A549 (cell line): Measurements from ENCODE around the gene AKR7A2. TPM values are rescaled to one million over a fixed set of nuclear protein-coding genes. Genes with fewer than 3 reads are reported as not detected.

ENCODE experiments used
- ATAC-seq, 2 experiments: fragments of 200-7000 bp in 1 of 2; fragments of >200 bp in 1 of 2; cut with Nextera tagmentation in 1 of 2; cut with Tn5 transposase in 1 of 2; 3 replicates each; pipeline versions ENCODE4 v1.8.0 to v1.9.1; 2018 to 2020; ENCODE audit warnings: mild to moderate bottlenecking in 1 of 2, moderate library complexity in 1 of 2
- CTCF ChIA-PET: fragments of 300-600 bp; sonication (Branson Sonifier 250); formaldehyde crosslinking; extraction: SDS; loops from one replicate; lab custom pipeline; 2021; ENCODE audit warnings: antibody characterized with exemption, inconsistent platforms; lab: Yijun Ruan, JAX
- POLR2A ChIA-PET: fragments of 350-600 bp; formaldehyde crosslinking; extraction: SDS; loops from one replicate; lab custom pipeline; 2021; ENCODE audit warnings: antibody characterized with exemption, inconsistent platforms; lab: Yijun Ruan, JAX
- DNase-seq, 2 experiments: peaks; one replicate each; pipeline versions ENCODE4 v3.0.0 to v3.0.0-alpha.2; 2011 to 2016; ENCODE audit warnings: low read depth in 1 of 2, low spot score in 1 of 2
- FAIRE-seq: peaks from 2 replicates; lab custom pipeline; 2011; peaks lifted over from hg19 to GRCh38; lab: Jason Lieb, UNC
- H3K27ac ChIP-seq, 2 experiments: fragments of >200 bp; sonication (Bioruptor Twin); formaldehyde crosslinking; 3 replicates each; pipeline ENCODE4 v1.5.1; 2016 to 2017
- H3K4me1 ChIP-seq: fragments of >200 bp; sonication (Bioruptor Twin); formaldehyde crosslinking; 3 replicates; pipeline ENCODE4 v1.6.1; 2016
- H3K4me2 ChIP-seq: fragments of >200 bp; sonication (Bioruptor Twin); formaldehyde crosslinking; 3 replicates; pipeline ENCODE4 v1.6.1; 2016
- H3K4me3 ChIP-seq: fragments of >200 bp; sonication (Bioruptor Twin); formaldehyde crosslinking; 3 replicates; pipeline ENCODE4 v1.5.1; 2016
- H3K9me3 ChIP-seq: fragments of >200 bp; sonication (Bioruptor Twin); formaldehyde crosslinking; 3 replicates; pipeline ENCODE4 v1.6.1; 2016
- CBX2 ChIP-seq: fragments of 200-600 bp; sonication (generic); IDR thresholded peaks from 2 replicates; pipeline ENCODE4 v1.6.1; 2016; ENCODE audit warnings: low read depth, mild to moderate bottlenecking, borderline replicate concordance
- ESRRA ChIP-seq: fragments of 150-350 bp; IDR thresholded peaks from 2 replicates; pipeline ENCODE4 v1.6.1; 2014; ENCODE audit warnings: mild to moderate bottlenecking, low read length, borderline replicate concordance
- FOSB ChIP-seq: fragments of 250-450 bp; sonication (Bioruptor Pico); IDR thresholded peaks from 2 replicates; pipeline ENCODE4 v1.5.0; 2020; ENCODE audit warnings: mild to moderate bottlenecking, moderate library complexity
- HDAC2 ChIP-seq: fragments of 200-600 bp; sonication (generic); IDR thresholded peaks from 2 replicates; pipeline ENCODE4 v1.6.1; 2016
- JUNB ChIP-seq: fragments of >200 bp; sonication (Bioruptor Twin); formaldehyde crosslinking; IDR thresholded peaks from 2 replicates; pipeline ENCODE4 v1.6.1; 2016
- KDM1A ChIP-seq: fragments of 200-600 bp; sonication (generic); IDR thresholded peaks from 2 replicates; pipeline ENCODE4 v1.6.1; 2016; ENCODE audit warnings: low read depth, mild to moderate bottlenecking
- KDM5A ChIP-seq: fragments of 200-600 bp; sonication (generic); IDR thresholded peaks from 2 replicates; pipeline ENCODE4 v1.6.1; 2016; ENCODE audit warnings: antibody characterized with exemption, mild to moderate bottlenecking
- MAFK ChIP-seq: fragments of 450-650 bp; IDR thresholded peaks from 2 replicates; pipeline ENCODE4 v1.6.1; 2014; ENCODE audit not compliant: partially characterized antibody
- MAX ChIP-seq: IDR thresholded peaks from 2 replicates; pipeline ENCODE4 v1.6.1; 2012
- MYC ChIP-seq: IDR thresholded peaks from 2 replicates; pipeline ENCODE4 v1.6.1; 2012; ENCODE audit warnings: mild to moderate bottlenecking, inconsistent platforms, low read length, improper control_type of control experiment, borderline replicate concordance
- NFE2L2 ChIP-seq: fragments of 150-350 bp; conservative IDR thresholded peaks from 2 replicates; pipeline ENCODE4 v1.6.1; 2014; ENCODE audit warnings: low read length
- NR3C1 ChIP-seq: fragments of >200 bp; sonication (Bioruptor Twin); formaldehyde crosslinking; IDR thresholded peaks from 3 replicates; pipeline ENCODE4 v1.6.1; 2017
- PHF8 ChIP-seq: fragments of 200-600 bp; sonication (generic); IDR thresholded peaks from 2 replicates; pipeline ENCODE4 v1.6.1; 2016; ENCODE audit warnings: low read depth, mild to moderate bottlenecking, antibody characterized with exemption, moderate library complexity, borderline replicate concordance
- POLR2AphosphoS2 ChIP-seq: conservative IDR thresholded peaks from 2 replicates; pipeline ENCODE4 v1.6.1; 2012; ENCODE audit warnings: low read length, improper control_type of control experiment, inconsistent platforms
- RCOR1 ChIP-seq: fragments of 150-350 bp; IDR thresholded peaks from 2 replicates; pipeline ENCODE4 v1.6.1; 2014; ENCODE audit warnings: antibody characterized with exemption, low read length, low read depth
- RFX5 ChIP-seq: fragments of 450-650 bp; IDR thresholded peaks from 2 replicates; pipeline ENCODE4 v1.7.1; 2014; ENCODE audit warnings: antibody characterized with exemption, mild to moderate bottlenecking, moderate library complexity
- RNF2 ChIP-seq: fragments of 200-600 bp; sonication (generic); IDR thresholded peaks from 2 replicates; pipeline ENCODE4 v1.6.1; 2016; ENCODE audit warnings: low read depth, mild to moderate bottlenecking, antibody characterized with exemption, moderate library complexity, borderline replicate concordance
- TP53 ChIP-seq: fragments of 250-450 bp; sonication (Bioruptor Pico); IDR thresholded peaks from 2 replicates; pipeline ENCODE4 v1.5.0; 2021; ENCODE audit warnings: mild to moderate bottlenecking, moderate library complexity
- WGBS: methylation state at CpG from one replicate; pipeline ENCODE4 v1.1.6; 2017; ENCODE audit errors: missing lambda C conversion rate; 5-methylcytosine and 5-hydroxymethylcytosine counted together
- polyA plus RNA-seq, 4 experiments: library from polyadenylated mRNA; depleted of rRNA in 3 of 4; stranded (reverse); fragments of >200 nt; fragmentation: RNase III in 1 of 4; extraction: RNeasy Plus Mini Kit Qiagen cat#74134 plus additional on column Dnase treatment in 1 of 4; gene quantifications; 2 replicates in 3 of 4; 3 replicates in 1 of 4; pipeline ENCODE4 v1.2.3, GENCODE V29; 2011 to 2017
- TF ChIP-seq, protein P1 (sequence below): IDR thresholded peaks from 2 replicates; pipeline ENCODE4 v1.6.1; 2012; ENCODE audit warnings: low read depth, borderline replicate concordance
- TF ChIP-seq, protein P2 (sequence below): fragments of 250-450 bp; sonication (Bioruptor Pico); IDR thresholded peaks from 2 replicates; pipeline ENCODE4 v1.5.0; 2020; ENCODE audit warnings: low read depth, mild to moderate bottlenecking, moderate library complexity

Gene AKR7A2
- polyA plus RNA-seq, 2 of the 4 experiments (the other 2 are of a cell fraction) = 22.2 to 31.4 TPM

DNA sequence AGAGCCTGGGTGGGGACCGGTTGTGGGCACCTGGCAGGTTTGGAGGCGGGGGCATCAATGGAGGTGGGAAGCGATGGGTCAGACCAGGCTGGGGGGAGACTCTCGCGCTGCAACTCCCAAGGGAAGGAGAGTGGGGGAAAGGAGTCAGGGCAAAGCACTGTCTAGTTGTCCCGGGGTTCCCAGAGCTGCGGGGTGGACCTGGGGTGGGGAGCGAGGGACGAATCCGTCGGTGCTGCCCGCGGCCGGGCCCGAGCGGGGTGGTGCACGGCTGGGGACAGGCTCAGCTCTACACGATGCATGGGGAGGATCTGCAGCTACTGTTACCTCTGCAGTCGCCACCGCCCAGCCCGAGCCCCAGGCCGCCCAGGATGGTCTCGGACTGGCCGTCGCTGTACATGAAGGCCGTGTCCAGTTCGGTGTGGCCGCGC is 427 bp downstream of the AKR7A2 start:
- POLR2A ChIA-PET = no interaction called here
- Histone ChIP-seq H3K4me3 (peak overlapping the region; percentile 79), H3K4me1 (peaks cover 17% of the 10 kb centered on the region; the same call in 2 of the 3 replicates), H3K4me2 (peak overlapping the region; percentile 86), H3K9me3 (no peaks in the 10 kb centered on the region), H3K27ac (peak overlapping the region; percentile 84 to 94)
- 16% methylated on average over 5 of the region's 29 CpGs for WGBS
- TF ChIP-seq PHF8 (peak; percentile 47; the same call in 1 of the 2 replicates), MAX (no peak)
- peak in 1 of 2 experiments; percentile 21 for DNase-seq
- CTCF ChIA-PET = interaction anchor here (1.5 kb wide), 1 partner anchor 30 kb away, joined by 5 read pairs; no protein-coding TSS in a partner anchor
- FAIRE-seq = no peak
- peak in 1 of 2 experiments; percentile 54; a peak in 5 of 6 replicates for ATAC-seq

DNA sequence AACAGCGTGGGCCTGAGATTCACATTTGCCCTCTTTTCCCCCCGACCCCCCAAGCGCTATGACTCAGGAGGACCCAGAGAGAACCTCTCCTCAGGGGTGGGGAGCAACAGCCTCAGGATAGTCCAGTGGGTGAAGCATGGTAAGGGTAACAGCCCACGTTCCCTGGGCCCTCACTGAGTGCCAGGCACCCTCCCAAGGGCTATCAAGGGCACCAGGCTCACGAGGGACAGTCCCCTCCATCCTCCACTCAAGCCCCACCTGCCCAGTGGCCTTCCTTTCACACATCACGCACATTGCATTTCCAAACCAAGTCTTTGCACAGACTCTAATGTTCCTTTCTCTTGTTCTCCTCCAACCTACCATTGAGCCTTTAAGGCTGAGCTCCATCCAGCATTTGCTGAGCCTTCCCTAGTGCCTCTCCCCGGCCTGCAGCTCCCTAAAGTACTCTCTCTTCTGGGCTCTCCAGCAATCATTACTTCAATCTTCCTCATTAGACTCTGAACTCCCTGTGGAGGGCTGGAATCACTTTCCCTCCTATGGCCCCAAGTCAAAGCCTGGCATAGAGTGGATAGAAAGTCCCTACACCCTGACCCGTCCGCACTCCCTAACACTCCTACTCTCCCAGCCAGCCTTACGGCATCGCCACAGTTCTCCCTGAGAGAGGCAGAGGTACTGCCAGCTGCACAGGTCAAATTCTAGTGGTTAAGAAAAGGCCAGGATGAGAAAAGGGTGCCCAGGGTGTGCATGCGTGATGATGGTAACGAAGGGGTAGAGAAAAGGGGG is 1.0 kb downstream of the AKR7A2 start:
- POLR2A ChIA-PET = no interaction called here
- Histone ChIP-seq H3K9me3 (no peaks in the 10 kb centered on the region), H3K4me3 (peak overlapping the region; percentile 79), H3K4me2 (peak overlapping the region; percentile 86), H3K4me1 (peaks cover 17% of the 10 kb centered on the region; the same call in 2 of the 3 replicates), H3K27ac (peak overlapping the region; percentile 84 to 94)
- TF ChIP-seq FOSB (CRISPR knock-in tag) (no peak), CBX2 (no peak), NR3C1 (no peak), ESRRA (no peak), TP53 (CRISPR knock-in tag) (no peak), RCOR1 (no peak), MAFK (no peak), NFE2L2 (no peak), JUNB (no peak), KDM1A (no peak), RFX5 (no peak), POLR2AphosphoS2 (no peak), KDM5A (no peak), RNF2 (no peak)
- TF ChIP-seq, protein P1, sequence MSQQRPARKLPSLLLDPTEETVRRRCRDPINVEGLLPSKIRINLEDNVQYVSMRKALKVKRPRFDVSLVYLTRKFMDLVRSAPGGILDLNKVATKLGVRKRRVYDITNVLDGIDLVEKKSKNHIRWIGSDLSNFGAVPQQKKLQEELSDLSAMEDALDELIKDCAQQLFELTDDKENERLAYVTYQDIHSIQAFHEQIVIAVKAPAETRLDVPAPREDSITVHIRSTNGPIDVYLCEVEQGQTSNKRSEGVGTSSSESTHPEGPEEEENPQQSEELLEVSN = no peak
- TF ChIP-seq, protein P2, sequence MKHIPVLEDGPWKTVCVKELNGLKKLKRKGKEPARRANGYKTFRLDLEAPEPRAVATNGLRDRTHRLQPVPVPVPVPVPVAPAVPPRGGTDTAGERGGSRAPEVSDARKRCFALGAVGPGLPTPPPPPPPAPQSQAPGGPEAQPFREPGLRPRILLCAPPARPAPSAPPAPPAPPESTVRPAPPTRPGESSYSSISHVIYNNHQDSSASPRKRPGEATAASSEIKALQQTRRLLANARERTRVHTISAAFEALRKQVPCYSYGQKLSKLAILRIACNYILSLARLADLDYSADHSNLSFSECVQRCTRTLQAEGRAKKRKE (CRISPR knock-in tag) = no peak
- CTCF ChIA-PET = interaction anchor here (1.5 kb wide), 1 partner anchor 30 kb away, joined by 5 read pairs; no protein-coding TSS in a partner anchor
- 50% methylated on average over 13 of the region's 13 CpGs for WGBS
- FAIRE-seq = no peak
- no peak for DNase-seq
- ATAC-seq = peak in 1 of 2 experiments; percentile 21; a peak in 3 of 6 replicates

DNA sequence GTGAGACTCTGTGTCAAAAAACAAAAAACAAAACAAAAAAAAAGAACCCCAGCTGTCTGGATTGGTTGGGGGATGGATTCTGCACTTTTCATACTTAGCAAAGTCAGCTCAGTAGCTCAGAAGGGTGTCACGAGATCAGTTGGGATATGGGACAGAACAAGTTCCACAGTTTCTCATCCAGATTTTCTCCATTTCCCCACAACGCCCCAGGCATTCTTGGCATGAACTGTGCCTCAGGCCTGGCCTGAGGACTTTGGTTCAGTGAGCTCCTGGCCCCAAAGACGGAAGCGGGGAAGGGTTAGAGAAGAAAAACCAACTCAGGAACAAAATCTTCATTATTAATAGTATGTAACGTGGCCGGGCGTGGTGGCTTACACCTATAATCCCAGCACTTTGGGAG is 1.9 kb downstream of the AKR7A2 start:
- DNase-seq = no peak
- whole genome bisulfite sequencing = 94% methylated on average over 7 of the region's 7 CpGs
- ATAC-seq = no peak
- H3K4me3 ChIP-seq = no peak overlapping the region
- H3K27ac ChIP-seq = no peak overlapping the region
- no peaks in the 10 kb centered on the region for H3K9me3 ChIP-seq
- ChIA-PET CTCF (interaction anchor here (1.0 to 1.3 kb wide), 3 partner anchors 54 to 344 kb away, joined by 3 read pairs; no protein-coding TSS in a partner anchor), POLR2A (no interaction called here)
- H3K4me1 ChIP-seq = peaks cover 17% of the 10 kb centered on the region; the same call in 2 of the 3 replicates
- no peak for TF ChIP-seq ESRRA
- no peak for TF ChIP-seq RFX5
- TF ChIP-seq MYC = no peak
- no peak for TF ChIP-seq JUNB
- TF ChIP-seq HDAC2 = no peak
- no peak for TF ChIP-seq POLR2AphosphoS2
- no peak for FAIRE-seq
- no peak overlapping the region for H3K4me2 ChIP-seq
